ENCODE data around the gene LMO1.
A peak's percentile ranks its signal among the peaks of the same experiment; 100 is the strongest.

Gene LMO1

DNA sequence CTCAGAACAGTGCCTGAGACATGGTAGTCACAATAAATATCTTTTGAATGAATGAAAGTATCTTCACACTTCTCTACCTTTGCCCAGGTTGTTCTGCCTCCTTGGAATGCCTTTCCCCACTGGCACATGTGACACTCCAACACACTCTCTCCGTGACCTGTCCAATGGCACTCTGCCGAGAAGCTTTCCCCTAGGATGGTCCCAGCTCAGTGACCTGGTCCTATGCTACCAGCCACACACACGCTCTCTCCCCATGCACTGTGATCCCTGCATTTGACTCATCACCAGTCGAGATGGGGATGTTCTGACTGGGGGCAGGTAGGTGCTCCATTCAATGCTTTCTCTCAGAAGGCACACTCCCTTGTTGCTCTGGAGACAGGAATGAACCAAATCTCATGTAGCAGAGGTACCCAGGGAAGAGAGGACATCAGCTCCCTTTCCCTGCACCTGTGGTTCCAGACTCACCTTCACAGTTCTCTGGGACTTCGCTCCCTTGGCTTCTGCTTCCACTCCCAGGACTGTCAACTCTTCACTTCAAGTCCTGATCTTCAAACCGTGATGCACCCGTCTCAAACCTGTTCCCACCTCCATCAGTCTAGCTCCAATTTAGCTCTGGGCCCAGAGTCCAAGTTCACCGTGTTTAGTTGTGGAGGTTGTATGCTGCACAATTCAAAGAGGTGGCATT is 30.7 kb upstream of the LMO1 start:
- no peaks in the 10 kb centered on the region for H3K4me1 ChIP-seq (ENCODE audit: control insufficient read depth in 1 of 2, insufficient read depth in 2 of 2, low read length in 2 of 2)
- no CpG with 5 or more reads among the region's 8 CpGs for WGBS (ENCODE audit: extremely low coverage, insufficient coverage, insufficient read length)
- H2AFZ ChIP-seq (ENCODE audit: insufficient read depth, low read length, poor library complexity), result no peak overlapping the region
- H3K27ac ChIP-seq (ENCODE audit: low read depth, low read length), result no peak overlapping the region
- no peak overlapping the region for H4K12ac ChIP-seq (ENCODE audit: low read depth, low read length)
- no peaks in the 10 kb centered on the region for H3K79me2 ChIP-seq (ENCODE audit: control insufficient read depth, insufficient read depth, low read length, poor library complexity)
- no peak overlapping the region for H3K14ac ChIP-seq (ENCODE audit: low read length)
- peak overlapping the region; percentile 21 for H3K23ac ChIP-seq (ENCODE audit: low read length)
- H3K27me3 ChIP-seq (ENCODE audit: insufficient read depth, low read length), result no peaks in the 10 kb centered on the region
- no peaks in the 10 kb centered on the region for H3K79me1 ChIP-seq (ENCODE audit: low read length)
- H3K4ac ChIP-seq (ENCODE audit: low read depth, low read length), result no peak overlapping the region
- no peak overlapping the region for H3K9ac ChIP-seq (ENCODE audit: low read length)
- H3K9me3 ChIP-seq (ENCODE audit: insufficient read depth, low read depth, low read length), result peaks cover 2% of the 10 kb centered on the region
- H3K18ac ChIP-seq (ENCODE audit: low read length), result no peak overlapping the region
- DNase-seq, result no peak
- H4K8ac ChIP-seq (ENCODE audit: low read depth, low read length), result no peak overlapping the region
- no peak overlapping the region for H3K4me2 ChIP-seq (ENCODE audit: low read length)
- no peak overlapping the region for H2BK5ac ChIP-seq (ENCODE audit: low read depth, low read length, poor library complexity)
- H3K36me3 ChIP-seq (ENCODE audit: control insufficient read depth in 1 of 2, insufficient read depth in 2 of 2, low read length in 2 of 2), result no peaks in the 10 kb centered on the region
- peak overlapping the region; percentile 28 for H3K4me3 ChIP-seq (ENCODE audit: low read depth, low read length)
- H2BK12ac ChIP-seq (ENCODE audit: low read length), result no peak overlapping the region
- no peak overlapping the region for H4K91ac ChIP-seq (ENCODE audit: low read depth, low read length)
- H2AK5ac ChIP-seq (ENCODE audit: low read length), result no peak overlapping the region
- no peak overlapping the region for H2BK120ac ChIP-seq (ENCODE audit: insufficient read depth, low read length, poor library complexity)

DNA sequence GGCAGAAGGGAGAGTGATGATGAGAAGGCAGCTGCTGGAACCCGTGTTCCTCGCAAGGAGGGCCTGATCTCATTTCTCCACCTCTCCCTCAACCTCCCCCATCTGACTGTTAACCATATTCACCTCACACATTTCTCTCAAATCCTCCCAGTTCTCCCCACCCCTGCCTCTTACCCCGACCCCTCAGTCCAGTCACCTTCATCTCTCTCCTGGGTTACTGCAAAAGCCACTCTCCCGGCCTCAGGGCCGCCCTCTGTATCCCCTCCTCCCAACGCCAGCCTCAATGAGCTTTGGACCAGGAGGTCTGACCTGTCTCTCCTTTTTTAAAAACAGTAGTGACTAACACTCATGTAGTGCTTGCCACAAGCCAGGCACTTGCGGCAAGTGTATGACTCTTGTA is 29.5 kb upstream of the LMO1 start:
- Histone ChIP-seq H3K27ac (ENCODE audit: low read depth, low read length) (no peak overlapping the region), H3K27me3 (ENCODE audit: insufficient read depth, low read length) (no peaks in the 10 kb centered on the region), H4K8ac (ENCODE audit: low read depth, low read length) (no peak overlapping the region), H2BK120ac (ENCODE audit: insufficient read depth, low read length, poor library complexity) (no peak overlapping the region), H2BK5ac (ENCODE audit: low read depth, low read length, poor library complexity) (no peak overlapping the region), H3K79me1 (ENCODE audit: low read length) (no peaks in the 10 kb centered on the region), H3K23ac (ENCODE audit: low read length) (no peak overlapping the region), H3K9me3 (ENCODE audit: insufficient read depth, low read depth, low read length) (peaks cover 2% of the 10 kb centered on the region), H3K36me3 (ENCODE audit: control insufficient read depth in 1 of 2, insufficient read depth in 2 of 2, low read length in 2 of 2) (no peaks in the 10 kb centered on the region), H3K4me3 (ENCODE audit: low read depth, low read length) (no peak overlapping the region), H2BK12ac (ENCODE audit: low read length) (no peak overlapping the region), H3K4me1 (ENCODE audit: control insufficient read depth in 1 of 2, insufficient read depth in 2 of 2, low read length in 2 of 2) (no peaks in the 10 kb centered on the region), H4K12ac (ENCODE audit: low read depth, low read length) (no peak overlapping the region), H4K91ac (ENCODE audit: low read depth, low read length) (no peak overlapping the region), H3K9ac (ENCODE audit: low read length) (no peak overlapping the region), H3K18ac (ENCODE audit: low read length) (no peak overlapping the region), H2AFZ (ENCODE audit: insufficient read depth, low read length, poor library complexity) (no peak overlapping the region), H3K14ac (ENCODE audit: low read length) (no peak overlapping the region), H2AK5ac (ENCODE audit: low read length) (no peak overlapping the region), H3K4ac (ENCODE audit: low read depth, low read length) (no peak overlapping the region), H3K79me2 (ENCODE audit: control insufficient read depth, insufficient read depth, low read length, poor library complexity) (no peaks in the 10 kb centered on the region), H3K4me2 (ENCODE audit: low read length) (no peak overlapping the region)
- WGBS (ENCODE audit: extremely low coverage, insufficient coverage, insufficient read length), result no CpG with 5 or more reads among the region's 7 CpGs
- DNase-seq, result no peak

DNA sequence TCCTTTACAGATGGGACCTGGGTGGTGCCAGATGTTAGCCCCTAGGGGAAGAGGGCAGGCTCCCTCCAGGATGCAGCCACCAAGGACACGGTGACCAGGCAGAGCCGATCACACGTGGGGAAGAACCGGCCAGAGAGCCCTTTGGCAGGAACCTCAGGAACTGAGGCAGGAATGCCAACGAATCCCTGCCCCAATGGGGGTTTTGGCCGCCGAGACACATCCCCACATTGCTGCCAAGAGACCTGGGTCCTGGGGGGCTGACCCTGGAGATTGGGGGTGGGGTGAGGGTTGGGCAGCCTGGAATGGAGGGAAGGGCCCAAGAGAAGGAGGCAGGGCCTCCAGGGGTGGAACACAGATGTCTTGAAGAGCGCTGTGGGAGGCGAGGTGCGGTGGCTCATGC is 28.7 kb upstream of the LMO1 start:
- DNase-seq, result no peak
- H4K12ac ChIP-seq (ENCODE audit: low read depth, low read length), result no peak overlapping the region
- no peaks in the 10 kb centered on the region for H3K79me1 ChIP-seq (ENCODE audit: low read length)
- no peak overlapping the region for H4K91ac ChIP-seq (ENCODE audit: low read depth, low read length)
- H2AFZ ChIP-seq (ENCODE audit: insufficient read depth, low read length, poor library complexity), result no peak overlapping the region
- no peaks in the 10 kb centered on the region for H3K27me3 ChIP-seq (ENCODE audit: insufficient read depth, low read length)
- no peaks in the 10 kb centered on the region for H3K36me3 ChIP-seq (ENCODE audit: control insufficient read depth in 1 of 2, insufficient read depth in 2 of 2, low read length in 2 of 2)
- WGBS (ENCODE audit: extremely low coverage, insufficient coverage, insufficient read length), result no CpG with 5 or more reads among the region's 10 CpGs
- H3K9ac ChIP-seq (ENCODE audit: low read length), result no peak overlapping the region
- no peak overlapping the region for H3K27ac ChIP-seq (ENCODE audit: low read depth, low read length)
- H3K4ac ChIP-seq (ENCODE audit: low read depth, low read length), result no peak overlapping the region
- no peaks in the 10 kb centered on the region for H3K4me1 ChIP-seq (ENCODE audit: control insufficient read depth in 1 of 2, insufficient read depth in 2 of 2, low read length in 2 of 2)
- H2BK120ac ChIP-seq (ENCODE audit: insufficient read depth, low read length, poor library complexity), result no peak overlapping the region
- H2AK5ac ChIP-seq (ENCODE audit: low read length), result no peak overlapping the region
- no peak overlapping the region for H2BK5ac ChIP-seq (ENCODE audit: low read depth, low read length, poor library complexity)
- no peak overlapping the region for H3K23ac ChIP-seq (ENCODE audit: low read length)
- H4K8ac ChIP-seq (ENCODE audit: low read depth, low read length), result no peak overlapping the region
- H3K4me2 ChIP-seq (ENCODE audit: low read length), result no peak overlapping the region
- no peak overlapping the region for H2BK12ac ChIP-seq (ENCODE audit: low read length)
- peaks cover 2% of the 10 kb centered on the region for H3K9me3 ChIP-seq (ENCODE audit: insufficient read depth, low read depth, low read length)
- no peak overlapping the region for H3K14ac ChIP-seq (ENCODE audit: low read length)
- H3K79me2 ChIP-seq (ENCODE audit: control insufficient read depth, insufficient read depth, low read length, poor library complexity), result no peaks in the 10 kb centered on the region
- H3K18ac ChIP-seq (ENCODE audit: low read length), result no peak overlapping the region
- no peak overlapping the region for H3K4me3 ChIP-seq (ENCODE audit: low read depth, low read length)

DNA sequence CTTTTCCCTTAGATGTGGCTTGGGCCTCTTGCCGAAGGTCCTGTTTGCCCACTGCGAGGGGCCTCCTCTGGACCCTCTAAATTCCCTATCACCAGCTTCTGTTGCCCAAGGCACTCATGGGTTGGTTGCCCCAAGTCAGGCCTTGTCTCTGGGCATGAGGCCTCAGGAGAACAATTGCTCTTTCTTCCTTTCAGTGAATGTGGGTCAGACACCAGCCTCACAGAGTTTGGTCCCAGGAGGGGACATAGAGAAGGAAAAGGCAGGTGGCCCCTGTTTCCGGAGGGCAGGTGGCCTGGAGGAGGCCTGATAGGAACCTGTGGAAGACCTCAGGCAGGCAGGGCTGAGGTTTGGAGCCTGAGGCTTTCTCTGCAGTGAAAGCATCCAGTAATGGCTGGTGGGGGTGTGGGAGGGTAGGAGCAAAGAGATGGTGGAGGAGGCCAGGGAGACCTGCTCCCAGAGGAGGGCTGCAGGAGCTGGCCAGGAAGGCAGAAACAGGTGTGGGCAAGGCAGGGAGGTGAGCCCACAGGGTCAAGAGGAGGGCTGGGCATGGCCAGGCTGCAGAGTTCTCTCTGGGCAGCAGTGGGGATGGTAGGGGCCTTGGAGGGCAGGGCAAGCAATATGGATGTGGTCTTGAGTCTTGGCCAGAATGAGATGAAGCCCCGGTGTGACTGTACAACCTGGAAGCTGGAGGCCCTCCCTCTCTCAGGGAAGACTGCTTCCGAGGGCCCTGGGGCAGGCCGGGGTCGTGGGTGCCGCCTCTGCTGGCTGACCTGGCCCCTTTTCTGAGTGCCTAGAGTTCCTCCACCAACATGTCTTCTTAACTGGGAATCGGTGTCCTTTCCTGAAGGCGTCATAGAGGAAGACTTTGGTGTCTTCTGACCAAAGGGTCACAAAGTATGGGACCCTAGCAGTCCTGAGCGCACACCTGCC is 28.0 kb upstream of the LMO1 start:
- Histone ChIP-seq H3K4me1 (ENCODE audit: control insufficient read depth in 1 of 2, insufficient read depth in 2 of 2, low read length in 2 of 2) (no peaks in the 10 kb centered on the region), H2BK120ac (ENCODE audit: insufficient read depth, low read length, poor library complexity) (no peak overlapping the region), H3K23ac (ENCODE audit: low read length) (no peak overlapping the region), H3K79me2 (ENCODE audit: control insufficient read depth, insufficient read depth, low read length, poor library complexity) (no peaks in the 10 kb centered on the region), H3K4ac (ENCODE audit: low read depth, low read length) (no peak overlapping the region), H2AFZ (ENCODE audit: insufficient read depth, low read length, poor library complexity) (no peak overlapping the region), H3K36me3 (ENCODE audit: control insufficient read depth in 1 of 2, insufficient read depth in 2 of 2, low read length in 2 of 2) (no peaks in the 10 kb centered on the region), H3K4me3 (ENCODE audit: low read depth, low read length) (no peak overlapping the region), H4K8ac (ENCODE audit: low read depth, low read length) (no peak overlapping the region), H3K9ac (ENCODE audit: low read length) (no peak overlapping the region), H3K27ac (ENCODE audit: low read depth, low read length) (no peak overlapping the region), H3K27me3 (ENCODE audit: insufficient read depth, low read length) (no peaks in the 10 kb centered on the region), H2BK12ac (ENCODE audit: low read length) (no peak overlapping the region), H2BK5ac (ENCODE audit: low read depth, low read length, poor library complexity) (no peak overlapping the region), H4K12ac (ENCODE audit: low read depth, low read length) (no peak overlapping the region), H3K4me2 (ENCODE audit: low read length) (no peak overlapping the region), H3K14ac (ENCODE audit: low read length) (no peak overlapping the region), H3K9me3 (ENCODE audit: insufficient read depth, low read depth, low read length) (peaks cover 2% of the 10 kb centered on the region), H4K91ac (ENCODE audit: low read depth, low read length) (no peak overlapping the region), H3K18ac (ENCODE audit: low read length) (no peak overlapping the region), H3K79me1 (ENCODE audit: low read length) (no peaks in the 10 kb centered on the region), H2AK5ac (ENCODE audit: low read length) (no peak overlapping the region)
- WGBS (ENCODE audit: extremely low coverage, insufficient coverage, insufficient read length), result no CpG with 5 or more reads among the region's 11 CpGs
- DNase-seq, result no peak

Data from trophoblast cell (in vitro differentiated cells and primary cell).